ENCODE measurements around the gene CWC27. TPM values are rescaled to one million over a fixed set of nuclear protein-coding genes. Genes with fewer than 3 reads are reported as not detected.
"Not testable (repeated sequence)": the region's sequence is repeated elsewhere in the genome, so short reads cannot be mapped to it uniquely, and the experiment has no call there.

Gene CWC27
- total RNA-seq, 1 donor from 2014 or later, result 23.3 TPM

DNA sequence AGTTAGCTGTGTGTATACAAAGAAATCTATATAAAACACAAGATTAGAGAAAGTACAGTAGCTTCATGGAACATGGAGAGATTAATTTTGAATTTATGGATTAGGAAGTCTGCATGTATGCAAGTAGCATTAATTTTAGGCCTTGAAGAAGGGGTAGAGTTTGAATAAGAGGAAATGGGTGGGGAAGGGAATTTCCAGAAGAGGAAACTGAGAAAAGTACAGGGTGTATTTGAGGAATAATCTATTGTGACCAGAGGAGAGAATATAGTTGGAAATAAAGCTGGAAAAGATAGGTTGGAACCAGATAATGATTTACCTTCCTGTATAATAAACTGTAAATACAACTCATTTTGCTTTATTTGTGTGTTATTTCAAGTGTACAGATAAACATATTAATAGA lies 53.6 kb downstream of the CWC27 start:
- DNase-seq, result no peak
- no peak overlapping the region for H3K4me3 Mint-ChIP-seq (ENCODE audit: unreplicated experiment)
- no peaks in the 10 kb centered on the region for H3K9me3 Mint-ChIP-seq (ENCODE audit: unreplicated experiment)
- H3K27ac Mint-ChIP-seq (ENCODE audit: unreplicated experiment), result no peak overlapping the region
- no peaks in the 10 kb centered on the region for H3K27me3 Mint-ChIP-seq (ENCODE audit: unreplicated experiment)
- no peaks in the 10 kb centered on the region for H3K36me3 Mint-ChIP-seq (ENCODE audit: unreplicated experiment)
- TF ChIP-seq, protein P1, sequence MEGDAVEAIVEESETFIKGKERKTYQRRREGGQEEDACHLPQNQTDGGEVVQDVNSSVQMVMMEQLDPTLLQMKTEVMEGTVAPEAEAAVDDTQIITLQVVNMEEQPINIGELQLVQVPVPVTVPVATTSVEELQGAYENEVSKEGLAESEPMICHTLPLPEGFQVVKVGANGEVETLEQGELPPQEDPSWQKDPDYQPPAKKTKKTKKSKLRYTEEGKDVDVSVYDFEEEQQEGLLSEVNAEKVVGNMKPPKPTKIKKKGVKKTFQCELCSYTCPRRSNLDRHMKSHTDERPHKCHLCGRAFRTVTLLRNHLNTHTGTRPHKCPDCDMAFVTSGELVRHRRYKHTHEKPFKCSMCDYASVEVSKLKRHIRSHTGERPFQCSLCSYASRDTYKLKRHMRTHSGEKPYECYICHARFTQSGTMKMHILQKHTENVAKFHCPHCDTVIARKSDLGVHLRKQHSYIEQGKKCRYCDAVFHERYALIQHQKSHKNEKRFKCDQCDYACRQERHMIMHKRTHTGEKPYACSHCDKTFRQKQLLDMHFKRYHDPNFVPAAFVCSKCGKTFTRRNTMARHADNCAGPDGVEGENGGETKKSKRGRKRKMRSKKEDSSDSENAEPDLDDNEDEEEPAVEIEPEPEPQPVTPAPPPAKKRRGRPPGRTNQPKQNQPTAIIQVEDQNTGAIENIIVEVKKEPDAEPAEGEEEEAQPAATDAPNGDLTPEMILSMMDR (IDR thresholded peaks at IDR 0.05; ENCODE audit: partially characterized antibody, unreplicated experiment), result no peak
- no peaks in the 10 kb centered on the region for H3K4me1 Mint-ChIP-seq (ENCODE audit: low read depth, unreplicated experiment)

DNA sequence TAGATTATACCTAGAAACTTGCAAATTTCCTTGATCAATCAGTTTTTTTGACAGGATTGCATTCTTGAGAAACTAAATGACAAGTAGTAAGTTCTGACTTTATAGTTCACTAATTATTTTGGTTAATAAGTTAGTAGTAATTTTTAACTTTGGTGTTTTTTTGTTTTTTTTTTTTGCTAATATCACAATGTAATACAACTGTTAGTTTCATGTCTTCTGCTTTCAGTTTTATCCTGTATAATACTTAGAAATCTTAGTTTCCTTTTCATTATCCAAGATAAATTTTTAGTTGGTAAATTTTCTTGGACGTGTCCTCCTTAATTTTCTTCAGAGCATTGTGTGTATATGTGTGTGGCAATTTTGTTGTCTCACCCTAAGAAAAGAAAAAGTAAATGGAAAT lies 57.8 kb downstream of the CWC27 start:
- H3K4me1 Mint-ChIP-seq (ENCODE audit: low read depth, unreplicated experiment), result no peaks in the 10 kb centered on the region
- no peak overlapping the region for H3K4me3 Mint-ChIP-seq (ENCODE audit: unreplicated experiment)
- H3K27me3 Mint-ChIP-seq (ENCODE audit: unreplicated experiment), result no peaks in the 10 kb centered on the region
- DNase-seq, result no peak
- H3K9me3 Mint-ChIP-seq (ENCODE audit: unreplicated experiment), result no peaks in the 10 kb centered on the region
- H3K36me3 Mint-ChIP-seq (ENCODE audit: unreplicated experiment), result no peaks in the 10 kb centered on the region
- TF ChIP-seq, protein P1 (IDR thresholded peaks at IDR 0.05; ENCODE audit: partially characterized antibody, unreplicated experiment), result no peak
- H3K27ac Mint-ChIP-seq (ENCODE audit: unreplicated experiment), result no peak overlapping the region

DNA sequence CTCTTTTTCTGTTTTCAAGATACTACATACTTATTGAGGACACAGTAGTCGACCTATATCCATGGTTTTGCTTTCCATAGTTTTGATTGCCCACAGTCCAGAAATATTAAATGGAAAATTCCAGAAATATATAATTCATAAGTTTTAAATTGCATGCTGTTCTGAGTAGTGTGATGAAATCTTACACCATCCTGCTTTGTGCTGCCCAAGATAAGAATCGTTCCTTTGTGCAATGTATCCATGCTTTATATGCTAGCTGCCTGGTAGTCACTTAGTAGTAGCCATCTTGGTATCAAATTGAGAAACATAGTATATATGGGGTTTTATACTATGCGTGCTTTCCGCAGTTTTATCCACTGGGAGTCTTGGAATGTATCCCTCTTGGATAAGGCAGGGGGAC lies 59.0 kb downstream of the CWC27 start:
- Mint-ChIP-seq H3K36me3 (ENCODE audit: unreplicated experiment) (no peaks in the 10 kb centered on the region), H3K4me3 (ENCODE audit: unreplicated experiment) (no peak overlapping the region), H3K9me3 (ENCODE audit: unreplicated experiment) (no peaks in the 10 kb centered on the region), H3K27me3 (ENCODE audit: unreplicated experiment) (no peaks in the 10 kb centered on the region), H3K27ac (ENCODE audit: unreplicated experiment) (no peak overlapping the region), H3K4me1 (ENCODE audit: low read depth, unreplicated experiment) (no peaks in the 10 kb centered on the region)
- TF ChIP-seq, protein P1 (IDR thresholded peaks at IDR 0.05; ENCODE audit: partially characterized antibody, unreplicated experiment), result no peak
- no peak for DNase-seq

DNA sequence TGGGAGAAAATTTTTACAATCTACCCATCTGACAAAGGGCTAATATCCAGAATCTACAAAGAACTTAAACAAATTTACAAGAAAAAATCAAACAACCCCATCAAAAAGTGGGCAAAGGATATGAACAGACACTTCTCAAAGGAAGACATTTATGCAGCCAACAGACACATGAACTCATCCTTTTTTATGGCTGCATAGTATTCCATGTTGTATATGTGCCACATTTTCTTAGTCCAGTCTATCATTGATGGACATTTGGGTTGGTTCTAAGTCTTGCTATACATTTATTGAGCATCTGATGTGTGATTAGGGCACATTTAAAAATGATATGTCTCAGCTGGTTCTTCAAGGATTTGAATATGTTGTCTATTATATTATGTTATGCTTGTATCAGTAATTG lies 61.9 kb downstream of the CWC27 start:
- not testable (repeated sequence) for H3K4me1 Mint-ChIP-seq (ENCODE audit: low read depth, unreplicated experiment); H3K4me3 Mint-ChIP-seq (ENCODE audit: unreplicated experiment); H3K27me3 Mint-ChIP-seq (ENCODE audit: unreplicated experiment); H3K27ac Mint-ChIP-seq (ENCODE audit: unreplicated experiment); DNase-seq; H3K9me3 Mint-ChIP-seq (ENCODE audit: unreplicated experiment); H3K36me3 Mint-ChIP-seq (ENCODE audit: unreplicated experiment)

DNA sequence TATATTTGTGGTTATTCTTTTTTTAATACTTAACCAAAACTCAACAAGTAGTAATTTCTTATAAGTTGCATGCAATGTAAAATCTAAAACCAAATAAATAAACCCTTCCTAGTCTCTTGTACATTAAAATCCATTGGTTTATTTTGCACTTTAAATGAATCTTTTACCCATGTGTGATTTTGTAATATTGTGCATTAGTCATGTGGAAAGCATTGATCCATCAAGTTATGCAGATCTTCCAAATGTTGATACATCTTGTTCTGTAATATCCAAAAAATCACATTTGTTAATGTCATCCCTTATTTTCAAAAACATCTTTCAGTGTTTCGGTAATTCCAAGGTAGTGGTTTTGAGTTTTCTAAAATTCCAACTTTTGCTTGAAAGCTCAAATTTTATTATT lies 63.3 kb downstream of the CWC27 start:
- DNase-seq, result no peak
- no peak overlapping the region for H3K27ac Mint-ChIP-seq (ENCODE audit: unreplicated experiment)
- no peaks in the 10 kb centered on the region for H3K4me1 Mint-ChIP-seq (ENCODE audit: low read depth, unreplicated experiment)
- H3K4me3 Mint-ChIP-seq (ENCODE audit: unreplicated experiment), result no peak overlapping the region
- H3K36me3 Mint-ChIP-seq (ENCODE audit: unreplicated experiment), result no peaks in the 10 kb centered on the region
- H3K27me3 Mint-ChIP-seq (ENCODE audit: unreplicated experiment), result no peaks in the 10 kb centered on the region
- no peaks in the 10 kb centered on the region for H3K9me3 Mint-ChIP-seq (ENCODE audit: unreplicated experiment)
- TF ChIP-seq, protein P1 (IDR thresholded peaks at IDR 0.05; ENCODE audit: partially characterized antibody, unreplicated experiment), result no peak

DNA sequence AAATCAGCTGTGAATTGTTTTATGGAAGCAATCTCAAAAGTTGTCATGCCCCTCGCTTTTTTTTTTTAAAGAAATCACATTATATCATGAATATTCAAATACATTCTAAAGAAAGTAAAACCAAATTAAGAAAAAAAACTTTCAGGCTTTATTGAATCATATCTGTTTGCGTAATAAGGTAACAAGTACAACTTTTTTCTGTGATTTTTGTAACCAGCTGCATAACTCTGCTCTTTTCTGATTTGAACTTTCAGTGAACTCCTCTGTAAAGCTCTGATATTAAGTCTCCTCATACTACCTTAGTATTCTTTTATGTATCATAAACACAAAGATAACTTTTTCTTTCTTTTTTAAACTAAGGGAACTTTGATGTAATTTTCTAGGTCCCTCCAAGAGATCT lies 65.3 kb downstream of the CWC27 start:
- H3K9me3 Mint-ChIP-seq (ENCODE audit: unreplicated experiment), result no peaks in the 10 kb centered on the region
- H3K27me3 Mint-ChIP-seq (ENCODE audit: unreplicated experiment), result no peaks in the 10 kb centered on the region
- no peaks in the 10 kb centered on the region for H3K4me1 Mint-ChIP-seq (ENCODE audit: low read depth, unreplicated experiment)
- DNase-seq, result no peak
- H3K27ac Mint-ChIP-seq (ENCODE audit: unreplicated experiment), result no peak overlapping the region
- H3K36me3 Mint-ChIP-seq (ENCODE audit: unreplicated experiment), result no peaks in the 10 kb centered on the region
- TF ChIP-seq, protein P1 (IDR thresholded peaks at IDR 0.05; ENCODE audit: partially characterized antibody, unreplicated experiment), result no peak
- H3K4me3 Mint-ChIP-seq (ENCODE audit: unreplicated experiment), result no peak overlapping the region
